GM21526 (cell line): ENCODE measurements around the gene GSG1L2.
"Not testable (repeated sequence)": the region's sequence is repeated elsewhere in the genome, so short reads cannot be mapped to it uniquely, and the experiment has no call there.

Experiments
- ATAC-seq: cut with Tn5 transposase; IDR thresholded peaks from one replicate; pipeline ENCODE4 v1.9.1; 2021; ENCODE audit warnings: moderate library complexity; ENCODE audit not compliant: unreplicated experiment, low FRiP score

Gene GSG1L2

DNA sequence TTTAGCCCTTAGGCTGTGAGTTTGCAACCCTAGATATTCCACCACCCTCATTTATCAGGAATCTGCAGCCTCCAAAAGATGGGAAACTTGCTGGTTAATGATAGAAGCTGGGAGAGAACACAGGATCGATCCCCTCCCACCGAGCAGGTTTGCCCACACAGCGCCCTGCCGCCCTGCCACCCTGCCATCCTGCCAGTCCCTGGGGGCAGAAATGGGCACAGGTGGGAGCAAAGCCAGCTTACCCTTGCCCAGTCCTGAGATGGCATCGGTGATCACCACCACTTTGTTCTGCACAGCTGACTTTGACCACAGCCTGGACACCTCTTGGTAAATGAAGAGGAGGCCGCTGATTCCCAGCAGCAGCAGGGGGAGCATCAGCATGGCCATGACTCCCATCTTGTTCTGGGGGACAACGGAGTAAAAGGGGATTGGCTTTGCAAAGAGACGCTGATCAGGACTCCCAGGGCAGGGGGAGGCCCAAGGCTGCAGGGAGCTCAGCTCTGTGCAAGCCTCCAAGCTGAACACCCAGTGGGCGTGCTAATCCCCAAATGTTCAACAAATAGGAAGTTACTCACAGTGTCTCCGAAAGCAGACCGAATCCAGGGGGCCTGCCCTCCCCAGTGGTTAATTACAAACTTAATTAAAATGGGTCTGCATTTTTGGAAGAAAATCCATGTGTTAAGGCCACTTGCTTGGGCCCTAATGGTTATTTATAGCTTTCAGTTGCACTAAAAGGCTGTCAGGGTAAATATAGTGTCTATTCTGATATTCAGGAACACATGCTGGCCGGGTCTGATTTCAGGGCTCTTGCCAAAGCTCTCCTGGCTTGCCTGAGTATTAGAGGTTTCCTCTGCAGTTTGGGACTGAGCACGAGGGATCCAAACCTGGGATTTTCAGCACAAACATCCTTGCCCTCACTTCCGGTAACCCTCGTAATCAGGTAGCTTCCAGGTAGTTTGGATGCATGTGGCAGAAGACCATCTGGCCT is 30.7 kb downstream of the GSG1L2 start, which contains the start of gene DHRS7C:
Gene DHRS7C, minus strand, starts transcription at position 704 of the 988 bp plus-strand sequence. Its CDS starts 308 bp downstream, at position 396.
- no peak for ATAC-seq

- ATAC-seq = no peak
These were observed 31.6 kb downstream of the GSG1L2 start for GRCh38 chr17:9790316-9790715.

DNA sequence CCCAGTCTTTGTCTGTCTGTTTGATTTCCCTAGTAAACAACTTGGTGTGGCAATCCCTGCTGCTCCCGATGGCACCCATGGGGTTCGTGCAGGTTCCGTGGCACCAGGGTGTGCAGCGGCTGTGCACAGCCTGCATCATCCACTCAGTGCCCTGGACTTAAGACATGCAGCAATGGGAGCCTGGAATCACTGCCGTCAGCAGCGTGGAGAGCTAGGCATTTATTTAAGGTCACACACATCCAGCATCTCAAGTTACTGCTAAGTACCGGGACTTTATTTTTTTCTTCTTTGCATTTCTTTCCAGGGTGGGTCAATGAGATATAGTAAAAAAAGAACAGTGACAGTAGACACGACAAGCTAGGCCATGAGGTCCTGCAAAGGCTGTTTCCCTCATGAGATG is 33.3 kb downstream of the GSG1L2 start:
- no peak for ATAC-seq

DNA sequence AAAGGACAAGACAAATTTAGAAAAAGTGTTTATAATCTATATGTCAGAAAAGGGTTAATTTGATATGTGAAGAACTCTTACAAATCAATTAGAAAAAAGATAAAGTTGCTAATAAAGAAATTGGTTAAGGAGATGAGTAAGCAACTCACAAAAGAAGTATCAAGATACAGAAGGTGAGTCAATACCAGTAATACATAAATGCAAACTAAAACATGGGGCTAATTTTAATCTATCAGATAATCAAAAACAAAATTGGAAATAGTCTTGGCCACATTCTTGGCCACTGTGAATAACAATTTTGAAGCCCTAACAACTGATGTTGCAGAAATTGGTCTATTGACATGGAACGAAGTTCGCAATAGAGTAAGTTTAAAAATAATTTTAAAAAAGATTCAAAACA is 37.3 kb downstream of the GSG1L2 start:
- ATAC-seq = no peak

- ATAC-seq = not testable (repeated sequence)
These were observed 38.4 kb downstream of the GSG1L2 start for GRCh38 chr17:9783465-9783864.

DNA sequence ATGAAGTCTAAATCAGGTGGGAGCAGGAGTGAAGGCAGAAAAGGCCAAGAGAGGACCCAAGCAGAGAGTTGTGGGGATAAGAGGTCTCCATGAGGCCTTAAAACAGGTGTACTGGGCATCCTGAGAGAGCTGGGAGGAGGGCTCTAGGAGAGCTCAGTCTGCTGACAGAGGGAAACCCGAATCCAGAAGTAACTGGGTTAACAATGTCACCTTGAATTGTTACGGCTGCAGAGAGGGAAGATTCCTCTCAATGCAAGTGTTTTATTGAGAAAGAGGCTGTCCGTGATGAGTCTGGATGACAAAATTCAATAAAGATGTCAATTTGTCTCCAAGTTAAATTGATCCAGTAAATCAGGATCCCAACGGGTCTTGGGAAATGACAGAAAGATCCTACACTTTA is 38.8 kb downstream of the GSG1L2 start:
- no peak for ATAC-seq

DNA sequence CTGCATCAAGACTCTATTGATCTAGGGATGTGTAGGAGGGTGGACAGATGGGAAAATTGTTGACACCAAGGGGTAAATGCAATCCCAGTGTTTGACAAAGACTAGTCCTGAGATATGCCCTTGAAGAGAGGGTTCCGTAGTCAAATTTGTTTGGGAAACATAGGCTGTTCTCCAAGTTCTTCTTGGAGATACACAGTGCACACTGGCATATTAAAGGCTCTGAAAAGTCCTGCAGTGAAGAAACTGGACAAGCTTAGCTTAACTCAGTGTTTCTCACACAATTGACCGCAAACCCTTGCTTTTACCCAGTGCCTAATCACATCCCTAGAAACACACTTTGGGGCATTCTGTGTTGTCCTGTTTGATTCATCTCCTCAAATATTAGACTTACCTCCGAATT is 41.3 kb downstream of the GSG1L2 start:
- ATAC-seq = no peak

GRCh38 chr17:9776911-9777310 is 45.0 kb downstream of the GSG1L2 start:
- no peak for ATAC-seq

DNA sequence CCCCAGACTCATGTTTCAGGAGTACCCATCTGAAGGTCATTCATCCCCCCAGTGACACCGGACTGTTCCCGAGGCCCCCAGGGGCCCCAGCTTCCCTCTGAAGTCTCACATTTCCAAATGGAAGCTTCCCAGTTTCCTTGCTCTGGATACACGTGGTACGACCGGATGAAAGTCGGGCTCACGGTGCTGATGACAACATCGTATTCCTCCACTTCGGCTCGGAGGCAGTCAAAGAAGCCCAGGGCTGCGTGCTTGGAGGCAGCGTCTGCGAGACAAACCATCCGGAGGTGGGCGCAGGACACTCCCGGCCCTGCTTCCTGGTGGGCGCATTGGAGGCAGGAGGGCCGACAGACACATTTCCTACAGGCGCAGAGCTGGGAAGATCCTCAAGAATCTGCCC is 49.2 kb downstream of the GSG1L2 start:
- no peak for ATAC-seq

DNA sequence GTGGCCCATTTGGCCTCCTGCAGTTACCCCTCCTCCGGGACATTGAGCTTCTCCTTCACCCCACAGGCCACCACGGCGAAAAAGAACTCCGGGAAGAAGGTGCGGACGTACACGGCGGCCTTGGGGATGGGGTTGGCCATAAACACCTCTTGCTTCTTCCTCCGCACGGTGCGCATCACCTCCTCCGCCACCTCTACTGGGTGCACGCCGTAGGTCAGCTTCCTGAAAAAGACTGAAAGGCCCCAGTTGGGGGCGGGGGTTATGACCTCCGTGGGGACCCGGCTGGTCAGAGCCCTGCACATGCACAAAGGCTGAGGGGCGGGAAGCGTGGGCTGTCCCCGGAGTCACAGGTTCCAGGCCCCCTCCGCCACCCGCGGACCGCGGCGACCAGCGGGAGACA is 50.4 kb downstream of the GSG1L2 start:
- ATAC-seq = no peak

DNA sequence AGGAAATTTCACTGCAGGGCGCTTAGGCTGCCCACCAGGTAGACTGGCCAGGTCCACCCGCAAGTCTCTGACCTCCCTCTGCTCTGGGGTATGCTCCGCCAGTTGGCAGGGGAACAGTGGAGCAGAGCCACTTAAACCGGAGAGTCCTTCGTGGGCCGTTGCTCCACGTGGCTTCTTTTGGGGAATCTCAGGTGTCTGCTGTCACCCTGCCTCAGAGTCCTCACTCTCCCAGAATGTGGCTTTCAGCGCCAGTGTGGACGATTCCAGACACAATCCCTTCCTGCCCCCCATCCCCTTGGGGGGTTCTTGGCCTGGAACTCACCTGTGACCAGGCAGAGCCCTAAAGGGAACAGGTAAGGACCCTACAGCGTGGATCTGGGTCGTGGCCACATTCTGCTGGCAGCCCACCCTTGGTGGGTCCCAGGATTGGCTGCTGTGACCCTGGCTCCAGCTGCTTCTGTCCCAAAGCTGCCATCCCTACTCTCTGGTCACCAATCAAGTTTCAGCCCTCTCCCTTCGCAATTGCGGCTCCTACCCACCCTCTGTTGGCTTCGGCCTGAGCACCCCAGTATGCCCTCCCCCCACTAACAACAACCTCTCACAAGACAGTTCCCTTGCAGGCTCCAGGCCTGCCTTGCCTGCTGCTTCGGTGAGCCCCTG is 52.7 kb downstream of the GSG1L2 start:
- no peak for ATAC-seq

DNA sequence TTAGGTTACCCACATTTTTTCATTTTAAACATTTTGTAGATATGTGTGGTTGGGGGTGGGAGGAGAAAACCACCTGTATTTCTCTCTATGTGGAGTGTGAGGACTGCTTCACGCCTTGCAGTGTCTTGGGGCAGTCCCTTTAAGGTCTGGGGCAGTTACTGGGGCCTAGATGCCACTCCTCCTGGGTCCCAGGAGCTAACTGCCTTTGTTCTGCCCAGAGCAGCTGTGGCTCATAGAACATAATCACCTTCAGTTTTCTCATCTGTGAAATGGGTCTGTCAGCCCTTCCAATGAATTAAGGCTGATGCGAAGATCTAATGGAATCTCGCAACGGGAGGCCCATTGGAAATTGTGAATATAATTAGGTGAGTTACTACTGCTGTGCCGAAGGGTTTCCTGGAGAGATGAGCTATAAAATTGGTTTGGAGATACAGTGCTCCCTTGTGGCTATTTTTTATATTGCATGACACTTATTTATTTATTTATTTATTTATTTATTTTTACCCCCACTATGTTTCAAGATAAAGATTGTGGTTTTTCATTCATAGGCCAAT is 53.4 kb downstream of the GSG1L2 start:
- no peak for ATAC-seq

GRCh38 chr17:9767432-9767991 is 54.4 kb downstream of the GSG1L2 start:
- ATAC-seq = no peak

GRCh38 chr17:9766970-9767369 is 54.9 kb downstream of the GSG1L2 start:
- ATAC-seq = no peak

- ATAC-seq = no peak
These were observed 56.6 kb downstream of the GSG1L2 start for GRCh38 chr17:9765322-9765721.

DNA sequence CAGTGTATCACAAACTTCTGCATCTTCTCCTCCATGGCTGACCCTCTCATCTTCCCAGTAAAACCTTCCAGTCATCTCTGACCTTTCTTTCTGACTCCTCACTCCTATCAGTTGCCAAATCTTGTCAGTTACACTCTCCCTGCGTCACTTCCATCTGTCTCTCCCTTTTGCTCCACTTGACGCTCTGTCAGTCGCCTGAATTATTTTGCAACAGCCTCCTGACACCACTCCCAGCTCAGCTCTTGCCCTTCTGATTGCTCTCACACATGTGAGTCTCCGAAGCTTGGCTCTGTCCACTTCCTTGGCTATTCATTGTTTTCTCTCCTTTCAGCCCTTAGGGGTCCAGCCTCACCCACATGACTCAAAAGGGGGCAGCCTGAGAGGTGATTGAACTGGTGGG is 58.2 kb downstream of the GSG1L2 start:
- no peak for ATAC-seq

DNA sequence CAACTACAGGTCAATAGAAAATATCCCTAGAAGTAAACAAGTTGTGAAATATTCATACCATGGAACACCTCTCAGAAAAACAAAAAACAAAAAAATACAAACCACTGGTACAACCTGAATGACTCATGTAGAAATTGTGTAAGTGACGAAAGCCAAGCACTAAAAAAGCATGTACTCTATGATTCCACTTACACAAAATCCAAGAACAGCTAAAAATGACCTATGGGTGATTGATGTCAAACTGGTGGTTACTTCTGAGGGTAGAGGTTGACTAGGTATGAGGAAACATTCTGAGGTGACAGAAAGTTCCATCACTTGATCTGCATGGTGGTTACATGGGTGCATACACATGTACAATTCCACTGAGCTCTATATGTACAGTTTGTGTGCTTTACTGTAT is 61.6 kb downstream of the GSG1L2 start:
- no peak for ATAC-seq

GRCh38 chr17:9755083-9755482 is 66.8 kb downstream of the GSG1L2 start:
- no peak for ATAC-seq
